Testis (tissue), 3 donors: ENCODE results near the gene MED26. TPM values are rescaled to one million over a fixed set of nuclear protein-coding genes. Genes with fewer than 3 reads are reported as not detected.

ENCODE experiments used
- DNase-seq: peaks from one replicate; pipeline ENCODE4 v3.0.0-alpha.2; 2019
- H3K27ac ChIP-seq, 2 donors: fragments of 200-600 bp; sonication (generic); one replicate each; pipeline ENCODE4 v1.5.1; 2019
- H3K27me3 ChIP-seq: fragments of 200-600 bp; sonication (generic); one replicate; pipeline ENCODE4 v1.5.1; 2019
- H3K36me3 ChIP-seq: fragments of 200-600 bp; sonication (generic); one replicate; pipeline ENCODE4 v1.5.1; 2017; ENCODE audit warnings: low read depth; ENCODE audit errors: missing control alignments
- H3K4me1 ChIP-seq: fragments of 200-600 bp; sonication (generic); one replicate; pipeline ENCODE4 v1.5.1; 2019
- H3K4me3 ChIP-seq, 2 donors: fragments of 200-600 bp; sonication (generic); one replicate each; pipeline ENCODE4 v1.5.1; 2017 to 2019
- H3K9me3 ChIP-seq: fragments of 200-600 bp; sonication (generic); one replicate; pipeline ENCODE4 v1.5.1; 2017
- POLR2A ChIP-seq: fragments of 450-650 bp; IDR thresholded peaks from one replicate; pipeline ENCODE4 v1.6.1; 2017; ENCODE audit warnings: antibody characterized with exemption, mild to moderate bottlenecking, moderate library complexity
- WGBS, 2 donors: methylation state at CpG; one replicate each; pipeline ENCODE4 v1.1.5; 2018; 5-methylcytosine and 5-hydroxymethylcytosine counted together
- intact Hi-C: fragments of 100-400 bp; cut with DNase I; formaldehyde crosslinking; loops from one replicate; pipeline ENCODE4 v1.15.1; 2023; ENCODE audit warnings: low total_unique reads
- polyA plus RNA-seq: library from polyadenylated mRNA; stranded (reverse); fragments of 350-450 nt; fragmentation: Illumina TruSeq; extraction: RNeasy Lipid Tissue Mini Kit (QIAGEN cat#74804); gene quantifications from one replicate; pipeline ENCODE4 v1.2.3, GENCODE V29; 2014; ENCODE audit warnings: low read depth, low replicate concordance; ENCODE audit not compliant: insufficient read depth
- total RNA-seq, 2 donors: library from RNA; depleted of rRNA; stranded (reverse); fragments of >200 nt; gene quantifications; one replicate each; pipeline ENCODE4 v1.2.3, GENCODE V29; 2016
- TF ChIP-seq, protein P1 (sequence below), 3 experiments: fragments of 450-650 bp in 2 of 3; fragments of 200-600 bp in 1 of 3; sonication (generic) in 1 of 3; IDR thresholded peaks; one replicate each; pipeline ENCODE4 v1.5.1; 2016 to 2019; ENCODE audit warnings: antibody characterized with exemption in 3 of 3, mild to moderate bottlenecking in 2 of 3, moderate library complexity in 1 of 3

Gene MED26
- total and polyA plus RNA-seq, 3 donors from 2014 or later, result 66.1 to 80.8 (median 66.5) TPM

- Histone ChIP-seq H3K9me3 (no peaks in the 10 kb centered on the region), H3K4me3 (peak overlapping the region; percentile 81 to 92), H3K36me3 (no peaks in the 10 kb centered on the region), H3K27me3 (no peaks in the 10 kb centered on the region), H3K27ac (peak overlapping the region; percentile 55 to 75), H3K4me1 (peaks cover 7% of the 10 kb centered on the region)
- intact Hi-C loops, result no loop called here
- TF ChIP-seq, protein P1, sequence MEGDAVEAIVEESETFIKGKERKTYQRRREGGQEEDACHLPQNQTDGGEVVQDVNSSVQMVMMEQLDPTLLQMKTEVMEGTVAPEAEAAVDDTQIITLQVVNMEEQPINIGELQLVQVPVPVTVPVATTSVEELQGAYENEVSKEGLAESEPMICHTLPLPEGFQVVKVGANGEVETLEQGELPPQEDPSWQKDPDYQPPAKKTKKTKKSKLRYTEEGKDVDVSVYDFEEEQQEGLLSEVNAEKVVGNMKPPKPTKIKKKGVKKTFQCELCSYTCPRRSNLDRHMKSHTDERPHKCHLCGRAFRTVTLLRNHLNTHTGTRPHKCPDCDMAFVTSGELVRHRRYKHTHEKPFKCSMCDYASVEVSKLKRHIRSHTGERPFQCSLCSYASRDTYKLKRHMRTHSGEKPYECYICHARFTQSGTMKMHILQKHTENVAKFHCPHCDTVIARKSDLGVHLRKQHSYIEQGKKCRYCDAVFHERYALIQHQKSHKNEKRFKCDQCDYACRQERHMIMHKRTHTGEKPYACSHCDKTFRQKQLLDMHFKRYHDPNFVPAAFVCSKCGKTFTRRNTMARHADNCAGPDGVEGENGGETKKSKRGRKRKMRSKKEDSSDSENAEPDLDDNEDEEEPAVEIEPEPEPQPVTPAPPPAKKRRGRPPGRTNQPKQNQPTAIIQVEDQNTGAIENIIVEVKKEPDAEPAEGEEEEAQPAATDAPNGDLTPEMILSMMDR (IDR thresholded peaks at IDR 0.05), result no peak
- no peak for TF ChIP-seq POLR2A
- DNase-seq, result no peak
- WGBS, 2 donors, result 2 to 3% methylated on average over 6 of the region's 6 CpGs
Measured at GRCh38 chr19:16571283-16571682, 56.7 kb downstream of the MED26 start.

GRCh38 chr19:16569609-16570320, 58.2 kb downstream of the MED26 start:
- no peaks in the 10 kb centered on the region for H3K36me3 ChIP-seq

GRCh38 chr19:16566702-16567101, 61.3 kb downstream of the MED26 start:
- peaks cover 7% of the 10 kb centered on the region for H3K4me1 ChIP-seq
- no peaks in the 10 kb centered on the region for H3K27me3 ChIP-seq
- TF ChIP-seq, protein P1 (IDR thresholded peaks at IDR 0.05), result no peak
- TF ChIP-seq POLR2A, result no peak
- no peaks in the 10 kb centered on the region for H3K9me3 ChIP-seq
- no peak for DNase-seq
- H3K36me3 ChIP-seq, result no peaks in the 10 kb centered on the region
- H3K27ac ChIP-seq, result no peak overlapping the region
- no peak overlapping the region for H3K4me3 ChIP-seq
- intact Hi-C loops, result no loop called here
- WGBS, 2 donors, result 93 to 95% methylated on average over 5 of the region's 5 CpGs

More at GRCh38 chr19:16569609-16570320, 58.2 kb downstream of the MED26 start:
- TF ChIP-seq, protein P1 (IDR thresholded peaks at IDR 0.05), result no peak
- Histone ChIP-seq H3K27me3 (no peaks in the 10 kb centered on the region), H3K27ac (no peak overlapping the region), H3K4me3 (no peak overlapping the region), H3K9me3 (no peaks in the 10 kb centered on the region), H3K4me1 (peaks cover 7% of the 10 kb centered on the region)
- DNase-seq, result no peak
- WGBS, 2 donors, result 85 to 92% methylated on average over 17 of the region's 17 CpGs
- intact Hi-C loops, result no loop called here

DNA sequence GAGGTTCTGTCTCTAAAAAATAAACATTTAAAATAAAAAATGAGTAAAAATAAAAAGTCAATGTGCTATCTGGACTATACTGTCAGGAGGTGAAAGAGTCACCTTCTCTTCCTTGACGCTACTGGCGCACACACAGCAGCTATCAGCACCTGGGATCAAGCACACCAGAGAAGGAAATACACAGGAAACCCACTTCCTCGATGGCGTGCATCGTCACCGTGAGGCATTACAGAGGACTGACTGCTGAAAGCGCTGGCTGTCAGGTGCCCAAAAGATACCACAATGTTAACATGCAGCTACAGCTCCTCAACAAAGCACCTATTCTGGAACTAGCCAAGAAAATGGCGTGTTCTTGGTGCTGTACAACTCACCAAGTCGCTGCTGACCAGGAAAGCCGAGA, 61.8 kb downstream of the MED26 start:
- Histone ChIP-seq H3K4me3 (no peak overlapping the region), H3K9me3 (no peaks in the 10 kb centered on the region), H3K36me3 (no peaks in the 10 kb centered on the region), H3K27me3 (no peaks in the 10 kb centered on the region), H3K4me1 (peaks cover 3% of the 10 kb centered on the region), H3K27ac (no peak overlapping the region)
- intact Hi-C loops, result no loop called here
- 87 to 98% methylated on average over 10 of the region's 10 CpGs for WGBS, 2 donors
- DNase-seq, result no peak
- TF ChIP-seq, protein P1 (IDR thresholded peaks at IDR 0.05), result no peak
- TF ChIP-seq POLR2A, result no peak

DNA sequence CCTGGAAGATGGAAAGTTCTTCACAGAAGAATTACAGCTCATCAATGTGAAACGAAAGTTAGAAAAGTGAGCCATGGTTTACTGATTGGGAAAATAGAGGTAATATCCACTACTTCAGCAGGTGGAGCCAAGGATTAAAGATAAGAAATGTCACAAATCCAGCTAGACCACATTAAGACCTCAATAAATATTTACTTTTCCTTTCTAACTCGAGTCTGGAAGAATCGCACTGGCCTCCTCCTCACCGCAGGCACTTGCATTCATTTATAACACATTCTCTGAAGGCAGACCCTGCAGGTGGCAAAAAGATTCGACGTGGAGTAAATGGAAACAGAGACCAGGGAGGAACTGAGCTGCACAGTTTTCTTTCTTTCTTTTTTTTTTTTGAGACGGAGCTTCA, 63.2 kb downstream of the MED26 start:
- Histone ChIP-seq H3K4me1 (no peaks in the 10 kb centered on the region), H3K36me3 (no peaks in the 10 kb centered on the region), H3K27me3 (no peaks in the 10 kb centered on the region), H3K4me3 (no peak overlapping the region), H3K9me3 (no peaks in the 10 kb centered on the region), H3K27ac (no peak overlapping the region)
- WGBS, 2 donors, result 89 to 91% methylated on average over 7 of the region's 7 CpGs
- no peak for DNase-seq
- TF ChIP-seq, protein P1 (IDR thresholded peaks at IDR 0.05), result no peak
- TF ChIP-seq POLR2A, result no peak
- intact Hi-C loops, result no loop called here
